BE2C (cell line): ENCODE measurements around the gene THADA.
A peak's percentile ranks its signal among the peaks of the same experiment; 100 is the strongest.

Experiments
- DNase-seq: peaks from one replicate; pipeline ENCODE4 v3.0.0-alpha.2; 2020
- H3K27me3 ChIP-seq: fragments of 250-450 bp; sonication (Bioruptor Pico); 2 replicates; pipeline ENCODE4 v1.5.1; 2020; ENCODE audit warnings: mild to moderate bottlenecking
- H3K36me3 ChIP-seq: fragments of 250-450 bp; sonication (Bioruptor Pico); 2 replicates; pipeline ENCODE4 v1.5.1; 2020; ENCODE audit warnings: mild to moderate bottlenecking
- H3K4me1 ChIP-seq: fragments of 250-450 bp; sonication (Bioruptor Pico); 2 replicates; pipeline ENCODE4 v1.5.1; 2020
- H3K4me3 ChIP-seq: 2 replicates; pipeline ENCODE4 v1.5.1; 2011; ENCODE audit warnings: low read depth, low read length
- H3K9me3 ChIP-seq: fragments of 250-450 bp; sonication (Bioruptor Pico); 2 replicates; pipeline ENCODE4 v1.5.1; 2020
- TF ChIP-seq, protein P1 (sequence below): IDR thresholded peaks from 2 replicates; pipeline ENCODE4 v1.5.1; 2012; ENCODE audit warnings: mild to moderate bottlenecking, low read depth, low read length

The THADA gene

DNA sequence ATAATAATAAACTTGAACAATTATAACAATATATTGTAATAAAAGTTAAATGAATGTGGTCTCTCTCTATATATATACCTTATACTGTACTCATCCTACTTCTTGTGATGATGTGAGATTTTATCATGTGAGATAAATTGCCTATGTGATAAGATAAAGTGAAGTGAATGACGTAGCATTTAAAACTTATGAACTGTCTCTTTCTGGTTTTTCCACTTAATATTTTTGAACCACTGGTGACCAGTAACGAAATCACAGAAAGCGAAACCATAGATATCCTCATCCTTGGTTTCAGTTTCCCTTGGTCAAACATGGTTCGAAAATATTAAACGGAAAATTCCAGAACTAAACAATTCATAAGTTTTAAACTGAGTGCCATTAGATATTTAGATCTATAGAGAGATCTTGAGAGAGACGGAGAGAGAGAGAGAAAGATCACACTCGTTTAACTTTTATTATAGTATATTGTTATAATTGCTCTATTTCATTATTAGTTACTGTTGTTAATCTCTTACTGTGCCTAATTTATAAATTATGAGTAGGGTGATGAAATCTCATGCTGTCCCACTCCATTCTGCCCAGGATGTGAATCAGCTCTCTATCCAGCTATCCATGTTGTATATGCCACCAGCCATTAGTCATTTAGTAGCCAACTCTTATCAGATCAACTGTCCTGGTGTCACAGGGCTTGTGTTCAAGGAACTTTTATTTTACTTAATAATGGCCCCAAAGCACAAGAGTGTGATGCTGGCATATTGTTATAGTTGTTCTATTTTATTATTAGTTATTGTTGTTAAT lies 156.8 kb downstream of the THADA start:
- Histone ChIP-seq H3K36me3 (peaks cover 2% of the 10 kb centered on the region; the same call in 1 of the 2 replicates), H3K4me3 (peak overlapping the region; percentile 14), H3K4me1 (peaks cover 50% of the 10 kb centered on the region), H3K9me3 (no peaks in the 10 kb centered on the region), H3K27me3 (no peaks in the 10 kb centered on the region)
- TF ChIP-seq, protein P1, sequence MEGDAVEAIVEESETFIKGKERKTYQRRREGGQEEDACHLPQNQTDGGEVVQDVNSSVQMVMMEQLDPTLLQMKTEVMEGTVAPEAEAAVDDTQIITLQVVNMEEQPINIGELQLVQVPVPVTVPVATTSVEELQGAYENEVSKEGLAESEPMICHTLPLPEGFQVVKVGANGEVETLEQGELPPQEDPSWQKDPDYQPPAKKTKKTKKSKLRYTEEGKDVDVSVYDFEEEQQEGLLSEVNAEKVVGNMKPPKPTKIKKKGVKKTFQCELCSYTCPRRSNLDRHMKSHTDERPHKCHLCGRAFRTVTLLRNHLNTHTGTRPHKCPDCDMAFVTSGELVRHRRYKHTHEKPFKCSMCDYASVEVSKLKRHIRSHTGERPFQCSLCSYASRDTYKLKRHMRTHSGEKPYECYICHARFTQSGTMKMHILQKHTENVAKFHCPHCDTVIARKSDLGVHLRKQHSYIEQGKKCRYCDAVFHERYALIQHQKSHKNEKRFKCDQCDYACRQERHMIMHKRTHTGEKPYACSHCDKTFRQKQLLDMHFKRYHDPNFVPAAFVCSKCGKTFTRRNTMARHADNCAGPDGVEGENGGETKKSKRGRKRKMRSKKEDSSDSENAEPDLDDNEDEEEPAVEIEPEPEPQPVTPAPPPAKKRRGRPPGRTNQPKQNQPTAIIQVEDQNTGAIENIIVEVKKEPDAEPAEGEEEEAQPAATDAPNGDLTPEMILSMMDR: no peak
- peak; percentile 30 for DNase-seq

DNA sequence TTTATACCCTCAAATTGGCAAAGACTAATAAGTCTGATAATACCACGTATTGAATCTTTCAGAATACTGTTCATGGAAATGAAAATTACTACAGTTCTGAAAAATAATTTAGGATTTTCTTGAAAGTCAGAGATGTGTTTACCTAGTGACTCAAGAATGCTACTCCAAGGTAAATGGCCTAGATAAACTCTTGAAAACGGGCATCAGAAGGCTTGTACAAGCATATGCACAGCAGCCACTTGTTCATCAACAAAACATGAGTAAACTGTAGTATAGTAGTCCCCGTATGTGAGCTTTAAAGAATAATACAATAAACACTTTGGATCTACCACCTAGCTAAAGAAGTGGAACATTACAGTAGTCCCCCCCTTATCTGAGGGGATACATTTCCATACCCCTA lies 157.5 kb downstream of the THADA start:
- TF ChIP-seq, protein P1: no peak
- H3K4me3 ChIP-seq: no peak overlapping the region
- peaks cover 45% of the 10 kb centered on the region for H3K4me1 ChIP-seq
- no peaks in the 10 kb centered on the region for H3K27me3 ChIP-seq
- H3K9me3 ChIP-seq: no peaks in the 10 kb centered on the region
- H3K36me3 ChIP-seq: peaks cover 2% of the 10 kb centered on the region; the same call in 1 of the 2 replicates
- DNase-seq: no peak

DNA sequence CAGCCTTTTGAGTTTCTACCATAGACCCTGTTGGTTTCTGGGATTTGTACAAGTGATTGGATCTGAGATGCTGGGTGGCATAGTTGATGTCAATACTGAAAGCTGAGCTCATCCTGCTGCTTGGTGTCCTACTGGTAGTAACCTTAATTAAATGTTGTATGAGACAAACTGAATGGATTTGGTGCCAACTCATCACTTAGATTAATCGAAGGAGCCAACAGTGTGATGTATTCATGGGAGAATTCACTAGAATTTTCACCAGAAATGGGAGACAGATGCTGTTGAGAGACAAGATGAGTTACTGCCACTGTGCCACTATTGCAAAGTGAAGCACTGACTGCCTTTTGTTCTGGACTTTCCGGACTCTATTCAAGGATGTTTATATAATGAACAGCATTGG lies 158.5 kb downstream of the THADA start:
- Histone ChIP-seq H3K36me3 (peaks cover 2% of the 10 kb centered on the region; the same call in 1 of the 2 replicates), H3K4me3 (no peak overlapping the region)
- TF ChIP-seq, protein P1: no peak

DNA sequence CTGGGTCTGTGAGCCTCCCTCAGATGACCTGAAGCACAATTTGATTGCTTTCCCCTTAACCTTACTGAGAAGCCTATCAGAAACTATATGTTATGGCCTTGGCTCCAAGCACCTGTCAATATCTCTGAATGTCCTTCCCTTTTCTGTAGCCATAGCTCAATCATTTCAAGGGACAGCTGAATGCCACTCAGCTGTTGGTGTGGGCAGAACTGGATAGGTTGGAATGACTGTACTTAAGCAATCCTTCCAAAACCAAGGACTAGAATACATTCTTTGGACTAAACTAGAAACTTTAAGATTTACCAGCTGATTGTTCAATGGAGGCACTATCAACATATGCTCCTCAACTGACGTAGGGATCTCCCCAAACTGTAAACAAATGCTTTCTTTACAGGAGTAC lies 159.4 kb downstream of the THADA start:
- TF ChIP-seq, protein P1: no peak
- Histone ChIP-seq H3K4me3 (no peak overlapping the region), H3K36me3 (peaks cover 2% of the 10 kb centered on the region; the same call in 1 of the 2 replicates), H3K9me3 (no peaks in the 10 kb centered on the region), H3K4me1 (peaks cover 34% of the 10 kb centered on the region), H3K27me3 (no peaks in the 10 kb centered on the region)
- no peak for DNase-seq

More for the DNA sequence above, 158.5 kb downstream of the THADA start:
- Histone ChIP-seq H3K4me1 (peaks cover 35% of the 10 kb centered on the region), H3K9me3 (no peaks in the 10 kb centered on the region), H3K27me3 (no peaks in the 10 kb centered on the region)
- no peak for DNase-seq

DNA sequence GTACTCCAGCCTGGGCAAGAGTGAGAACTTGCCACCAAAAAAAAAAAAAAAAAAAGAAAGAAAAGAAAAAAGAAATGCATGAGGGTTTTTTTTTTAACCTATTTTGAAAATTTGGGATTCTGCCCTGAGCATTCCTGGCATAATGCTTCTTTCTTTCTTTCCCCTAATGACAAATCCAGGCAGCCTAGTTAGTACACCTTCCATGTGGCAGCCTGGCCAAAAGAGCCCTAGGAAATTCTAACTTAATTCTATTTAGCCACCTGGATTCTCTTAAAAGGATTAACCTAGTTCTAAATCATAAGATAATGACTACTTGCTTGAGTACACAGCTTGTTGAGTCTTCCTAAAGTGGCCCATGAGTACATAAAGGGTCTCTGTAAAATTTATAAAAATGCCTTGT lies 160.1 kb downstream of the THADA start:
- Histone ChIP-seq H3K9me3 (no peaks in the 10 kb centered on the region), H3K27me3 (no peaks in the 10 kb centered on the region), H3K4me3 (no peak overlapping the region), H3K36me3 (peaks cover 2% of the 10 kb centered on the region; the same call in 1 of the 2 replicates), H3K4me1 (peaks cover 27% of the 10 kb centered on the region)
- DNase-seq: no peak
- TF ChIP-seq, protein P1: no peak

DNA sequence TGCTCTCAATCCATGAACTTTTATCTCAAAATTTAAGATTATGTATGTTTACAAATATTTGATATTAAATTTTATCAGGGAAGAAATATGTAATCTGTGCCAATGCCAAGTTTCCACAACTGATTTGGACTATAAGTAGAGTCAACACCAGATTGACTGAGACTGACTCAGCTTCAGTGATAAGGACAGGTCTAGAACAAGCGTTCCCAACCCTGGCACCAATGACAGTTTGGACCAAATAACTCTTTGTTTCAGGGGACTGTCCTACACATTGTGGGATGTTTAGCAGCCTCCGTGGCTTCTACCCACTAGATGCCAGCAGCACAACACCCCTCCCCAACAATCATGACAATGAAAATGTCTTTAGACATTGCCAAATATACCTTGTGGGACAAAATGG lies 165.3 kb downstream of the THADA start:
- no peak for DNase-seq
- no peak overlapping the region for H3K4me3 ChIP-seq

More for the DNA sequence above, 165.3 kb downstream of the THADA start:
- TF ChIP-seq, protein P1: no peak
- Histone ChIP-seq H3K9me3 (no peaks in the 10 kb centered on the region), H3K4me1 (peaks cover 16% of the 10 kb centered on the region), H3K27me3 (no peaks in the 10 kb centered on the region), H3K36me3 (peaks cover 3% of the 10 kb centered on the region)
